Measurements from ENCODE around the gene FHIT. TPM values are rescaled to one million over a fixed set of nuclear protein-coding genes. Genes with fewer than 3 reads are reported as not detected.

The FHIT gene
- total RNA-seq, 4 donors from 2014 or later: 7.5 to 20.1 (median 13.5) TPM

DNA sequence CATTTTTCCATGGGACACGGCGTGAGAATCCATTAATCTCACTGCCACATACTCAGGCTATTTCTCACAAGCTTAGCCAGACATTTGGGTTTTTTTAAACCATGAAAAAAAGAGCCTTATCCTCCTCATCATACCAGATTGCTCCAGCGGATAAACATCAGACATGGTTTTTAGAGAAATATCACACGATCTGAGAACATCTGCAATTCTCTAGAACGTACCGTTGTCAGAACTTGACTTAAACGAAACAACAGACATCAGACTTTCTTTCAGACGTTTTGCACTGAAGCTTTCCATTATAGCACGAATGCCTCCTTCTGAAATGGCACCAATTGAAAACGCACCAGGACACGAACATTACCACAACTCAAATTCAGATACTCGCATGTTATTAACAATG lies 1457.3 kb downstream of the FHIT start:
- in situ Hi-C loops (cut with MboI; ENCODE audit: low pct_ligation_motif_present in 1 of 4, low pct_unique_long_range_greater_than_20kb in 1 of 4, low sequenced_read_pairs in 3 of 4): no loop called here
- intact Hi-C loops (cut with DNase I; ENCODE audit: low total_unique reads): no loop called here
- WGBS, 2 donors (ENCODE audit: low coverage in 1 of 2): 79 to 94% methylated on average over 8 to 12 of the region's 12 CpGs
- H3K27ac ChIP-seq: no peak overlapping the region
- no peaks in the 10 kb centered on the region for H3K36me3 ChIP-seq
- DNase-seq: no peak
- no peaks in the 10 kb centered on the region for H3K9me3 ChIP-seq
- H3K4me1 ChIP-seq: no peaks in the 10 kb centered on the region
- no peak overlapping the region for H3K4me3 ChIP-seq
- TF ChIP-seq, protein P1, sequence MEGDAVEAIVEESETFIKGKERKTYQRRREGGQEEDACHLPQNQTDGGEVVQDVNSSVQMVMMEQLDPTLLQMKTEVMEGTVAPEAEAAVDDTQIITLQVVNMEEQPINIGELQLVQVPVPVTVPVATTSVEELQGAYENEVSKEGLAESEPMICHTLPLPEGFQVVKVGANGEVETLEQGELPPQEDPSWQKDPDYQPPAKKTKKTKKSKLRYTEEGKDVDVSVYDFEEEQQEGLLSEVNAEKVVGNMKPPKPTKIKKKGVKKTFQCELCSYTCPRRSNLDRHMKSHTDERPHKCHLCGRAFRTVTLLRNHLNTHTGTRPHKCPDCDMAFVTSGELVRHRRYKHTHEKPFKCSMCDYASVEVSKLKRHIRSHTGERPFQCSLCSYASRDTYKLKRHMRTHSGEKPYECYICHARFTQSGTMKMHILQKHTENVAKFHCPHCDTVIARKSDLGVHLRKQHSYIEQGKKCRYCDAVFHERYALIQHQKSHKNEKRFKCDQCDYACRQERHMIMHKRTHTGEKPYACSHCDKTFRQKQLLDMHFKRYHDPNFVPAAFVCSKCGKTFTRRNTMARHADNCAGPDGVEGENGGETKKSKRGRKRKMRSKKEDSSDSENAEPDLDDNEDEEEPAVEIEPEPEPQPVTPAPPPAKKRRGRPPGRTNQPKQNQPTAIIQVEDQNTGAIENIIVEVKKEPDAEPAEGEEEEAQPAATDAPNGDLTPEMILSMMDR (IDR thresholded peaks at IDR 0.05): no peak
- no peak for TF ChIP-seq POLR2A (IDR thresholded peaks at IDR 0.05)
- TF ChIP-seq POLR2AphosphoS5 (IDR thresholded peaks at IDR 0.05): no peak
- no peak for TF ChIP-seq EP300 (IDR thresholded peaks at IDR 0.05; ENCODE audit: low read depth)
- H3K27me3 ChIP-seq: no peaks in the 10 kb centered on the region

DNA sequence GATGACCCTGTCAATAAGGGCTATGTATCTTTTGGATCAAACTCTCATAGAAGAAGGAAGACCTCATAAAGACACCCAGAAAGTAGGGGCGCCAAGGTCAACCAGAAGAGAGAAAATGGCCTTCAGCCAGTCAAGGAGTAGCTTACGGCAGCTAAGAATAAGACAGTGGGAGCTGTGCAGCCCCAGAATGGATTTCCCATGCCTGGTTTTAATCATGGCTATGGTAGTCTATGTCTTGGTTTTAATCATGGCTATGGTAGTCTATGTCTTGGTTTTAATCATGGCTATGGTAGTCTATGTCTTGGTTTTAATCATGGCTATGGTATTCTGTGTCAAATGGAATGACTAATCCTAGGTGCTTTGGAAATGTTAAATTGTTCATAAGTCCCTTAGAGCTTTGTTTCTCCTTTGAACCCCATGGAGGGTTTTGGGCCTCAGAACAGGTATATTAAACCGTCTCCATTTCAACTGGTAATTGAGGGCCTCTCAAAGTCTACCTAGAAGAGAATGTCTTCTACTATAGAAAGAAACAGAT lies 1459.4 kb downstream of the FHIT start:
- Histone ChIP-seq H3K27ac (no peak overlapping the region), H3K9me3 (no peaks in the 10 kb centered on the region), H3K36me3 (no peaks in the 10 kb centered on the region), H3K4me3 (no peak overlapping the region), H3K4me1 (no peaks in the 10 kb centered on the region), H3K27me3 (no peaks in the 10 kb centered on the region)
- 50 to 91% methylated on average over 2 to 3 of the region's 3 CpGs for WGBS, 2 donors (ENCODE audit: low coverage in 1 of 2)
- TF ChIP-seq POLR2AphosphoS5 (IDR thresholded peaks at IDR 0.05) (no peak), POLR2A (IDR thresholded peaks at IDR 0.05) (no peak)
- intact Hi-C loops (cut with DNase I; ENCODE audit: low total_unique reads) (no loop called here), in situ Hi-C loops (cut with MboI; ENCODE audit: low pct_ligation_motif_present in 1 of 4, low pct_unique_long_range_greater_than_20kb in 1 of 4, low sequenced_read_pairs in 3 of 4) (no loop called here)
- no peak for DNase-seq

DNA sequence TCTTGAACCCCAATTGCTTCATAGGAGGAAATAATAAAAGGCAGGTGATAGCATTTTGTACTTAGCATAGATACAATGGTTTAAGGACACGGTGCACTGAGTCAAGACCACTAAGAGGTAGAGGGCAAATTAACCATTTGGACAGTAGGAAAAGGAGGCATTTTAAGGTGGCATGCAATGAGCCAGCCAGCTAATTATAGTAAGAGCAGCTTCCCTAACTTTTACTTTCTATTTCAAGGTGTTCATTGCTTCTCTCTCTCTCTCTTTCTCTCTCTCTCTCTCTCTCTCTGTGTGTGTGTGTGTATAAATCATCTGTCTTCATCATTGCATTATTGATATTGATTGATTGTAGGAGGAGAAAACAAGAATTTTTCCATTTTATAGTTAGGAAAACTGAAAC lies 1461.0 kb downstream of the FHIT start:
- in situ Hi-C loops (cut with MboI; ENCODE audit: low pct_ligation_motif_present in 1 of 4, low pct_unique_long_range_greater_than_20kb in 1 of 4, low sequenced_read_pairs in 3 of 4): no loop called here
- Histone ChIP-seq H3K27ac (no peak overlapping the region), H3K4me3 (no peak overlapping the region), H3K9me3 (no peaks in the 10 kb centered on the region), H3K27me3 (no peaks in the 10 kb centered on the region), H3K36me3 (no peaks in the 10 kb centered on the region), H3K4me1 (no peaks in the 10 kb centered on the region)
- no peak for DNase-seq
- 67 to 73% methylated on average over 1 of the region's 1 CpG for WGBS, 2 donors (ENCODE audit: low coverage in 1 of 2)
- intact Hi-C loops (cut with DNase I; ENCODE audit: low total_unique reads): no loop called here
- TF ChIP-seq, protein P1 (IDR thresholded peaks at IDR 0.05): no peak
- no peak for TF ChIP-seq POLR2AphosphoS5 (IDR thresholded peaks at IDR 0.05)
- no peak for TF ChIP-seq EP300 (IDR thresholded peaks at IDR 0.05; ENCODE audit: low read depth)
- no peak for TF ChIP-seq POLR2A (IDR thresholded peaks at IDR 0.05)

DNA sequence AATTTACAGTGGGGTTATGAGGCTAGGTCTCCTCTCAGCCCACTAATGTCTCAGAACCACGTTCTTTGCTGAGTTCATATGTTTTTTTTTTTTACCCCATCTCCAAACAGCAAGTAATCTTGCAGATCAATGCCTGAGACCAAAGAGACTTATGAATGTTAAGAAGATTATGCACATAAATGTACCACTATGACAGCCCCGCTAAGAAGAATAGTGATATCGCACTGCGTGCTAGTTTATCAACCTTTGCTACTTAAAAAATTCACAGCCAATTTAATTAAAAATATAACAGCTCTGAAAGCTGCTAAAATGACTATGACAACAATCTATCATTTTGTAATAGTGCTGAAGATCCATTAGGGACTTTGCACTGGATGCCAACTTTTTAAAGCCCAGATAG lies 1462.5 kb downstream of the FHIT start:
- in situ Hi-C loops (cut with MboI; ENCODE audit: low pct_ligation_motif_present in 1 of 4, low pct_unique_long_range_greater_than_20kb in 1 of 4, low sequenced_read_pairs in 3 of 4) (no loop called here), intact Hi-C loops (cut with DNase I; ENCODE audit: low total_unique reads) (no loop called here)
- Histone ChIP-seq H3K9me3 (no peaks in the 10 kb centered on the region), H3K27me3 (no peaks in the 10 kb centered on the region), H3K27ac (no peak overlapping the region), H3K4me1 (no peaks in the 10 kb centered on the region), H3K36me3 (no peaks in the 10 kb centered on the region), H3K4me3 (no peak overlapping the region)
- 95% methylated on average over 4 of the region's 4 CpGs; no CpG with 5 or more reads in 1 of the 2 donors for WGBS, 2 donors (ENCODE audit: low coverage in 1 of 2)
- TF ChIP-seq POLR2A (IDR thresholded peaks at IDR 0.05): no peak
- TF ChIP-seq, protein P1 (IDR thresholded peaks at IDR 0.05): no peak
- no peak for TF ChIP-seq POLR2AphosphoS5 (IDR thresholded peaks at IDR 0.05)
- no peak for TF ChIP-seq EP300 (IDR thresholded peaks at IDR 0.05; ENCODE audit: low read depth)
- DNase-seq: no peak

DNA sequence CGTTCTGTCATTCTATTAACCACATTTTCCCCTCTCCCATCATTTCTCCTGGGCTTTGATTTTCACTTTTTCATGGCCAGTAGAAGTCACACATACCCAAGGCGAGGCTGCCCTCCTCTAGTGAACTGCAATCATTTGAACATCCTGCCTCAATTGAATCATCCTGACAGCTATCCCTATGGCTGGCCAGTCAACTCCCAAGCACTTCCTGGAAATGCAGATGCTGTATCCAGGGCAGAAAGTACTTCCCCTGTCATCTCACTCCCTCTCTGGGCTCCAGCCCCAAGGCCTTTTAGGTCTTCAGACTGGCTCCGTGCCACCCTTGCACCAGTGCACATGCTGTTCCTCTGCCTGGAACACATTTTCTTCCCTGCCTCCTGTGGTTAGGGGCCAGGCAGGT lies 1463.1 kb downstream of the FHIT start:
- Histone ChIP-seq H3K27ac (no peak overlapping the region), H3K4me3 (no peak overlapping the region), H3K27me3 (no peaks in the 10 kb centered on the region), H3K9me3 (no peaks in the 10 kb centered on the region), H3K36me3 (no peaks in the 10 kb centered on the region), H3K4me1 (no peaks in the 10 kb centered on the region)
- intact Hi-C loops (cut with DNase I; ENCODE audit: low total_unique reads): no loop called here
- TF ChIP-seq POLR2AphosphoS5 (IDR thresholded peaks at IDR 0.05) (no peak), EP300 (IDR thresholded peaks at IDR 0.05; ENCODE audit: low read depth) (no peak), POLR2A (IDR thresholded peaks at IDR 0.05) (no peak)
- TF ChIP-seq, protein P1 (IDR thresholded peaks at IDR 0.05): no peak
- 89% methylated on average over 3 of the region's 3 CpGs; no CpG with 5 or more reads in 1 of the 2 donors for WGBS, 2 donors (ENCODE audit: low coverage in 1 of 2)
- in situ Hi-C loops (cut with MboI; ENCODE audit: low pct_ligation_motif_present in 1 of 4, low pct_unique_long_range_greater_than_20kb in 1 of 4, low sequenced_read_pairs in 3 of 4): no loop called here
- no peak for DNase-seq

All from transverse colon (tissue), 4 donors.